Activated CD4-positive, alpha-beta memory T cell treated with anti-CD3 and anti-CD28 coated beads, Interleukin-2, amount 10 ng/mL, durations not matched to agents 7 days and 5 days (primary cell): ENCODE measurements around the gene ANO4. TPM values are rescaled to one million over a fixed set of nuclear protein-coding genes. Genes with fewer than 3 reads are reported as not detected.

Experiments used
- CTCF ChIA-PET: fragments of 350-600 bp; sonication (Branson Sonifier 250); formaldehyde crosslinking; loops from one replicate; lab custom pipeline; 2021; ENCODE audit warnings: antibody characterized with exemption, inconsistent platforms; lab: Charles Lee
- POLR2A ChIA-PET: fragments of 350-600 bp; sonication (Branson Sonifier 250); formaldehyde crosslinking; loops from one replicate; lab custom pipeline; 2021; ENCODE audit warnings: antibody characterized with exemption; lab: Charles Lee
- DNase-seq: peaks from one replicate; pipeline ENCODE4 v3.0.0-alpha.2; 2020
- H3K27ac Mint-ChIP-seq: one replicate; pipeline ENCODE4 v1.8.0; 2021; ENCODE audit warnings: mild to moderate bottlenecking, mixed read lengths
- H3K27me3 Mint-ChIP-seq: one replicate; pipeline ENCODE4 v1.8.0; 2021; ENCODE audit warnings: mixed read lengths
- H3K36me3 Mint-ChIP-seq: one replicate; pipeline ENCODE4 v1.8.0; 2021; ENCODE audit warnings: low read depth, mixed read lengths
- H3K4me1 Mint-ChIP-seq: one replicate; pipeline ENCODE4 v1.8.0; 2021; ENCODE audit warnings: mixed read lengths
- H3K4me3 Mint-ChIP-seq: one replicate; pipeline ENCODE4 v1.8.0; 2021; ENCODE audit warnings: mild to moderate bottlenecking, mixed read lengths
- H3K9me3 Mint-ChIP-seq: one replicate; pipeline ENCODE4 v1.8.0; 2021; ENCODE audit warnings: mixed read lengths
- total RNA-seq, 2 experiments: library from RNA; stranded (reverse); gene quantifications; one replicate each; pipeline ENCODE4 v1.2.3, GENCODE V29; 2021

The ANO4 gene
- total RNA-seq, 2 experiments from 2014 or later, result not detected

GRCh38 chr12:100795174-100795799 lies 711 bp downstream of the ANO4 start:
- ChIA-PET CTCF (no interaction called here), POLR2A (no interaction called here)
- no peak overlapping the region for H3K4me3 Mint-ChIP-seq
- H3K36me3 Mint-ChIP-seq, result no peaks in the 10 kb centered on the region
- no peak for DNase-seq
- H3K27ac Mint-ChIP-seq, result no peak overlapping the region
- no peaks in the 10 kb centered on the region for H3K4me1 Mint-ChIP-seq
- H3K27me3 Mint-ChIP-seq, result peaks cover 10% of the 10 kb centered on the region
- H3K9me3 Mint-ChIP-seq, result no peaks in the 10 kb centered on the region

- no peak for DNase-seq
- Mint-ChIP-seq H3K27ac (no peak overlapping the region), H3K4me3 (no peak overlapping the region), H3K27me3 (peaks cover 10% of the 10 kb centered on the region), H3K9me3 (no peaks in the 10 kb centered on the region), H3K36me3 (no peaks in the 10 kb centered on the region), H3K4me1 (no peaks in the 10 kb centered on the region)
- ChIA-PET POLR2A (no interaction called here), CTCF (no interaction called here)
These were observed 1.2 kb downstream of the ANO4 start for GRCh38 chr12:100795800-100796179.

GRCh38 chr12:100796621-100797020 lies 2.0 kb downstream of the ANO4 start:
- Mint-ChIP-seq H3K9me3 (no peaks in the 10 kb centered on the region), H3K27me3 (peaks cover 10% of the 10 kb centered on the region), H3K4me3 (no peak overlapping the region), H3K4me1 (no peaks in the 10 kb centered on the region), H3K36me3 (no peaks in the 10 kb centered on the region), H3K27ac (no peak overlapping the region)
- DNase-seq, result no peak
- ChIA-PET POLR2A (no interaction called here), CTCF (no interaction called here)

GRCh38 chr12:100797246-100797645 lies 2.7 kb downstream of the ANO4 start:
- no peak overlapping the region for H3K4me3 Mint-ChIP-seq
- no peaks in the 10 kb centered on the region for H3K9me3 Mint-ChIP-seq
- ChIA-PET POLR2A (no interaction called here), CTCF (no interaction called here)
- DNase-seq, result no peak
- no peaks in the 10 kb centered on the region for H3K36me3 Mint-ChIP-seq
- peaks cover 10% of the 10 kb centered on the region for H3K27me3 Mint-ChIP-seq
- H3K27ac Mint-ChIP-seq, result no peak overlapping the region
- H3K4me1 Mint-ChIP-seq, result no peaks in the 10 kb centered on the region

- no peak for DNase-seq
- Mint-ChIP-seq H3K4me1 (no peaks in the 10 kb centered on the region), H3K27me3 (peaks cover 10% of the 10 kb centered on the region), H3K27ac (no peak overlapping the region), H3K9me3 (no peaks in the 10 kb centered on the region), H3K4me3 (no peak overlapping the region), H3K36me3 (no peaks in the 10 kb centered on the region)
- CTCF ChIA-PET, result no interaction called here
- POLR2A ChIA-PET, result no interaction called here
These were observed 3.2 kb downstream of the ANO4 start for GRCh38 chr12:100797786-100798185.

- ChIA-PET POLR2A (no interaction called here), CTCF (no interaction called here)
- H3K9me3 Mint-ChIP-seq, result no peaks in the 10 kb centered on the region
- H3K4me1 Mint-ChIP-seq, result no peaks in the 10 kb centered on the region
- no peak overlapping the region for H3K4me3 Mint-ChIP-seq
- H3K27me3 Mint-ChIP-seq, result peaks cover 10% of the 10 kb centered on the region
- DNase-seq, result no peak
- no peaks in the 10 kb centered on the region for H3K36me3 Mint-ChIP-seq
- H3K27ac Mint-ChIP-seq, result no peak overlapping the region
These were observed 3.9 kb downstream of the ANO4 start for GRCh38 chr12:100798286-100799160.

- Mint-ChIP-seq H3K4me1 (no peaks in the 10 kb centered on the region), H3K27ac (no peak overlapping the region), H3K36me3 (no peaks in the 10 kb centered on the region), H3K9me3 (no peaks in the 10 kb centered on the region), H3K27me3 (peaks cover 9% of the 10 kb centered on the region), H3K4me3 (no peak overlapping the region)
- DNase-seq, result no peak
- ChIA-PET POLR2A (no interaction called here), CTCF (no interaction called here)
These were observed 5.2 kb downstream of the ANO4 start for GRCh38 chr12:100799770-100800169.

GRCh38 chr12:100800723-100801122 lies 6.1 kb downstream of the ANO4 start:
- Mint-ChIP-seq H3K36me3 (no peaks in the 10 kb centered on the region), H3K4me3 (no peak overlapping the region), H3K27me3 (no peaks in the 10 kb centered on the region), H3K27ac (no peak overlapping the region), H3K4me1 (no peaks in the 10 kb centered on the region), H3K9me3 (no peaks in the 10 kb centered on the region)
- ChIA-PET CTCF (no interaction called here), POLR2A (no interaction called here)
- DNase-seq, result no peak

- ChIA-PET POLR2A (no interaction called here), CTCF (no interaction called here)
- no peak overlapping the region for H3K27ac Mint-ChIP-seq
- H3K27me3 Mint-ChIP-seq, result no peaks in the 10 kb centered on the region
- no peak overlapping the region for H3K4me3 Mint-ChIP-seq
- H3K4me1 Mint-ChIP-seq, result no peaks in the 10 kb centered on the region
- no peaks in the 10 kb centered on the region for H3K36me3 Mint-ChIP-seq
- no peaks in the 10 kb centered on the region for H3K9me3 Mint-ChIP-seq
- no peak for DNase-seq
These were observed 6.7 kb downstream of the ANO4 start for GRCh38 chr12:100801320-100801719.

- POLR2A ChIA-PET, result no interaction called here
- CTCF ChIA-PET, result no interaction called here
- H3K4me1 Mint-ChIP-seq, result no peaks in the 10 kb centered on the region
- no peaks in the 10 kb centered on the region for H3K36me3 Mint-ChIP-seq
- H3K27me3 Mint-ChIP-seq, result no peaks in the 10 kb centered on the region
- no peak for DNase-seq
- no peak overlapping the region for H3K4me3 Mint-ChIP-seq
- H3K9me3 Mint-ChIP-seq, result no peaks in the 10 kb centered on the region
- no peak overlapping the region for H3K27ac Mint-ChIP-seq
These were observed 14.2 kb downstream of the ANO4 start for GRCh38 chr12:100808777-100809176.

GRCh38 chr12:100820314-100820713 lies 25.7 kb downstream of the ANO4 start:
- Mint-ChIP-seq H3K27me3 (no peaks in the 10 kb centered on the region), H3K27ac (no peak overlapping the region), H3K36me3 (no peaks in the 10 kb centered on the region), H3K9me3 (no peaks in the 10 kb centered on the region), H3K4me3 (no peak overlapping the region), H3K4me1 (no peaks in the 10 kb centered on the region)
- ChIA-PET POLR2A (no interaction called here), CTCF (no interaction called here)
- DNase-seq, result no peak

- ChIA-PET POLR2A (no interaction called here), CTCF (no interaction called here)
- Mint-ChIP-seq H3K27me3 (no peaks in the 10 kb centered on the region), H3K4me1 (no peaks in the 10 kb centered on the region), H3K36me3 (no peaks in the 10 kb centered on the region), H3K4me3 (no peak overlapping the region), H3K9me3 (no peaks in the 10 kb centered on the region), H3K27ac (no peak overlapping the region)
- no peak for DNase-seq
These were observed 29.4 kb downstream of the ANO4 start for GRCh38 chr12:100823963-100824362.

- no peak for DNase-seq
- Mint-ChIP-seq H3K27ac (no peak overlapping the region), H3K9me3 (no peaks in the 10 kb centered on the region), H3K36me3 (no peaks in the 10 kb centered on the region), H3K27me3 (no peaks in the 10 kb centered on the region), H3K4me3 (no peak overlapping the region), H3K4me1 (no peaks in the 10 kb centered on the region)
- POLR2A ChIA-PET, result no interaction called here
- CTCF ChIA-PET, result no interaction called here
These were observed 29.9 kb downstream of the ANO4 start for GRCh38 chr12:100824476-100824875.

- H3K4me1 Mint-ChIP-seq, result no peaks in the 10 kb centered on the region
- ChIA-PET POLR2A (no interaction called here), CTCF (no interaction called here)
- H3K36me3 Mint-ChIP-seq, result no peaks in the 10 kb centered on the region
- H3K27ac Mint-ChIP-seq, result no peak overlapping the region
- H3K27me3 Mint-ChIP-seq, result no peaks in the 10 kb centered on the region
- H3K4me3 Mint-ChIP-seq, result no peak overlapping the region
- DNase-seq, result peak; percentile 29
- H3K9me3 Mint-ChIP-seq, result no peaks in the 10 kb centered on the region
These were observed 31.7 kb downstream of the ANO4 start for GRCh38 chr12:100826323-100826722.
